ENCODE measurements around the gene NR0B2. TPM values are rescaled to one million over a fixed set of nuclear protein-coding genes. Genes with fewer than 3 reads are reported as not detected.

NR0B2 gene
- total and polyA plus RNA-seq, 2 of the 13 experiments (the other 11 are each of a cell fraction or from before 2014, with no cell fraction given) = 72.5 to 133 TPM

DNA sequence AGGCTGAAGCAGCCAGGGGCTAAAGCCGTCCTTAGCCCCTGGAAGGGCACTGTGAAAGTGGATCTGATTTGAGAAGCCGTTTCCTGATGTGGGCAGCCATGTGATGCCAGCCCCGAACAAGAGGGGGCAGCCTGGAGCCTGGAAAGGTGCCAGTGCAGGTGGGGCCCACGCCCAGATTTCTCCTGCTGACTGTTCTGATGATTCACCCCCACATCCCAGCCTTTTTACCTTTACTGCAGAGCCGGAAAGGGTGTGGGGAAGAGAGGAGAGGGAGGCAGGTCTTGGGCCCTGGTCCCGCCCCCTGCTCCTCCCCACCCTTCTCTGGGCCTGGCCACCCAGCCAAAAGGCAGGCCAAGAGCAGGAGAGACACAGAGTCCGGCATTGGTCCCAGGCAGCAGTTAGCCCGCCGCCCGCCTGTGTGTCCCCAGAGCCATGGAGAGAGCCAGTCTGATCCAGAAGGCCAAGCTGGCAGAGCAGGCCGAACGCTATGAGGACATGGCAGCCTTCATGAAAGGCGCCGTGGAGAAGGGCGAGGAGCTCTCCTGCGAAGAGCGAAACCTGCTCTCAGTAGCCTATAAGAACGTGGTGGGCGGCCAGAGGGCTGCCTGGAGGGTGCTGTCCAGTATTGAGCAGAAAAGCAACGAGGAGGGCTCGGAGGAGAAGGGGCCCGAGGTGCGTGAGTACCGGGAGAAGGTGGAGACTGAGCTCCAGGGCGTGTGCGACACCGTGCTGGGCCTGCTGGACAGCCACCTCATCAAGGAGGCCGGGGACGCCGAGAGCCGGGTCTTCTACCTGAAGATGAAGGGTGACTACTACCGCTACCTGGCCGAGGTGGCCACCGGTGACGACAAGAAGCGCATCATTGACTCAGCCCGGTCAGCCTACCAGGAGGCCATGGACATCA, 50.7 kb downstream of the NR0B2 start, which contains the start of gene SFN:
TSS of gene SFN (plus strand) at position 369 of the 904 bp plus-strand sequence. CDS start at position 433, 64 bp downstream.
- peak within 1 kb of the TSS; percentile 61 to 72 (median 65) for H3K4me3 ChIP-seq (replicated peaks in 1 of 3; ENCODE audit: insufficient read depth in 1 of 3, low read depth in 2 of 3, low read length in 3 of 3)
- no peaks in the 10 kb centered on the region for H3K27me3 ChIP-seq (ENCODE audit: control insufficient read depth in 1 of 2, insufficient read depth in 2 of 2, low read length in 2 of 2)
- FAIRE-seq (peak; percentile 56), ATAC-seq (peak; percentile 41), DNase-seq (ENCODE audit: low spot score) (peak; percentile 85)
- no peaks in the 10 kb centered on the region for H3K79me2 ChIP-seq (ENCODE audit: insufficient read depth, low read length)
- no peak within 1 kb of the TSS for H2AFZ ChIP-seq (ENCODE audit: low read length)
- H3K27ac ChIP-seq (ENCODE audit: extremely low read length, insufficient read depth, low read length) = no peak within 1 kb of the TSS
- in situ Hi-C loops (cut with HindIII; ENCODE audit: extremely low pct_ligation_motif_present, low pct_unique_long_range_greater_than_20kb) = no loop called here
- 52% methylated on average over 25 of the region's 37 CpGs for WGBS (ENCODE audit: low lambda C conversion rate)
- H3K36me3 ChIP-seq (replicated peaks in 1 of 2; ENCODE audit: control insufficient read depth in 1 of 2, insufficient read depth in 2 of 2, low read length in 2 of 2) = no peaks in the 10 kb centered on the region
- ChIA-PET CTCF (ENCODE audit: low intra/inter-chr PET ratio, low total read pairs) (no interaction called here), POLR2A (interaction anchor here (0.5 to 1.4 kb wide), 2 partner anchors 21 to 128 kb away, joined by 3 to 5 read pairs; no protein-coding TSS in a partner anchor)
- H3K9me3 ChIP-seq (ENCODE audit: low read length) = no peaks in the 10 kb centered on the region
- H3K4me2 ChIP-seq (ENCODE audit: low read depth, low read length) = peak within 1 kb of the TSS; percentile 99
- peak within 1 kb of the TSS; percentile 61 for H3K9ac ChIP-seq (ENCODE audit: insufficient read depth, low read depth, low read length)
- TSS peak; percentile 68 for BruUV-seq (replicated peaks)
- no peaks in the 10 kb centered on the region for H4K20me1 ChIP-seq (ENCODE audit: insufficient read depth, low read length)
- intact Hi-C loops (cut with micrococcal nuclease; ENCODE audit: unreplicated experiment) = no loop called here
- H3K4me1 ChIP-seq (ENCODE audit: insufficient read depth, low read length) = peaks cover 54% of the 10 kb centered on the region
- TF ChIP-seq, protein P1, sequence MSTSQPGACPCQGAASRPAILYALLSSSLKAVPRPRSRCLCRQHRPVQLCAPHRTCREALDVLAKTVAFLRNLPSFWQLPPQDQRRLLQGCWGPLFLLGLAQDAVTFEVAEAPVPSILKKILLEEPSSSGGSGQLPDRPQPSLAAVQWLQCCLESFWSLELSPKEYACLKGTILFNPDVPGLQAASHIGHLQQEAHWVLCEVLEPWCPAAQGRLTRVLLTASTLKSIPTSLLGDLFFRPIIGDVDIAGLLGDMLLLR (CRISPR knock-in tag; IDR thresholded peaks at IDR 0.05) = no peak
- TF ChIP-seq ARHGAP35 (CRISPR knock-in tag; IDR thresholded peaks at IDR 0.05; ENCODE audit: borderline replicate concordance) = no peak
- TF ChIP-seq ZNF556 (CRISPR knock-in tag; IDR thresholded peaks at IDR 0.05; ENCODE audit: borderline replicate concordance) = 0 out of 2 replicates have a peak, but pooled peaks have one; percentile 47
- 0 out of 2 replicates have a peak, but pooled peaks have one; percentile 19 for TF ChIP-seq ELF3 (CRISPR knock-in tag; IDR thresholded peaks at IDR 0.05)
- no peak for TF ChIP-seq SIN3B (IDR thresholded peaks at IDR 0.05; ENCODE audit: low read length)
- TF ChIP-seq FOSL2 (CRISPR knock-in tag; IDR thresholded peaks at IDR 0.05) = peak; percentile 94
- peak; percentile 75 for TF ChIP-seq ZFX (CRISPR knock-in tag; IDR thresholded peaks at IDR 0.05; ENCODE audit: low read depth)
- TF ChIP-seq POLR2AphosphoS5 (IDR thresholded peaks at IDR 0.05; ENCODE audit: low read depth, low read length) = peak; percentile 50; the same call in 1 of the 2 replicates
- peak; percentile 46; the same call in 1 of the 2 replicates for TF ChIP-seq HDAC2 (CRISPR knock-in tag; IDR thresholded peaks at IDR 0.05)
- TF ChIP-seq ZNF33A (CRISPR knock-in tag; IDR thresholded peaks at IDR 0.05; ENCODE audit: borderline replicate concordance) = no peak
- TF ChIP-seq ZNF839 (CRISPR knock-in tag; IDR thresholded peaks at IDR 0.05; ENCODE audit: borderline replicate concordance) = no peak
- no peak for TF ChIP-seq GFI1 (CRISPR knock-in tag; IDR thresholded peaks at IDR 0.05; ENCODE audit: borderline replicate concordance)
- TF ChIP-seq ZNF598 (CRISPR knock-in tag; IDR thresholded peaks at IDR 0.05; ENCODE audit: borderline replicate concordance) = 0 out of 2 replicates have a peak, but pooled peaks have one; percentile 33
- no peak for TF ChIP-seq ZNF20 (CRISPR knock-in tag; IDR thresholded peaks at IDR 0.05)
- TF ChIP-seq IKZF1 (IDR thresholded peaks at IDR 0.05) = no peak
- TF ChIP-seq, protein P2, sequence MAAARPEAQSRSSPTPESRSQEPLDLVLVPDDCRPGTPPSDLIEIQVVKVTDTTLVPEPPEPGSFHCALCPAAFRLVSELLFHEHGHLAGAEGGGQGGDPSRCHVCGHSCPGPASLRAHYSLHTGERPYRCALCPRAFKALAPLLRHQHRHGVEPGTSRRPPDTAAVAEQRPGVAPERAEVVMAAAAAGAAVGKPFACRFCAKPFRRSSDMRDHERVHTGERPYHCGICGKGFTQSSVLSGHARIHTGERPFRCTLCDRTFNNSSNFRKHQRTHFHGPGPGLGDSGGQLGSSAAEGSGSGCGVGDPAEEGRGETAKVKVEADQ (CRISPR knock-in tag; IDR thresholded peaks at IDR 0.05; ENCODE audit: borderline replicate concordance) = 0 out of 2 replicates have a peak, but pooled peaks have one; percentile 32
- no peak for TF ChIP-seq PITX1 (CRISPR knock-in tag; IDR thresholded peaks at IDR 0.05)
- TF ChIP-seq AKAP8 (CRISPR knock-in tag; IDR thresholded peaks at IDR 0.05) = no peak
- TF ChIP-seq CCAR2 (optimal IDR thresholded peaks at IDR 0.05; ENCODE audit: low read depth, low read length) = no peak
- 0 out of 2 replicates have a peak, but pooled peaks have one; percentile 23 for TF ChIP-seq ARID2 (CRISPR knock-in tag; IDR thresholded peaks at IDR 0.05; ENCODE audit: borderline replicate concordance)
- TF ChIP-seq, protein P3, sequence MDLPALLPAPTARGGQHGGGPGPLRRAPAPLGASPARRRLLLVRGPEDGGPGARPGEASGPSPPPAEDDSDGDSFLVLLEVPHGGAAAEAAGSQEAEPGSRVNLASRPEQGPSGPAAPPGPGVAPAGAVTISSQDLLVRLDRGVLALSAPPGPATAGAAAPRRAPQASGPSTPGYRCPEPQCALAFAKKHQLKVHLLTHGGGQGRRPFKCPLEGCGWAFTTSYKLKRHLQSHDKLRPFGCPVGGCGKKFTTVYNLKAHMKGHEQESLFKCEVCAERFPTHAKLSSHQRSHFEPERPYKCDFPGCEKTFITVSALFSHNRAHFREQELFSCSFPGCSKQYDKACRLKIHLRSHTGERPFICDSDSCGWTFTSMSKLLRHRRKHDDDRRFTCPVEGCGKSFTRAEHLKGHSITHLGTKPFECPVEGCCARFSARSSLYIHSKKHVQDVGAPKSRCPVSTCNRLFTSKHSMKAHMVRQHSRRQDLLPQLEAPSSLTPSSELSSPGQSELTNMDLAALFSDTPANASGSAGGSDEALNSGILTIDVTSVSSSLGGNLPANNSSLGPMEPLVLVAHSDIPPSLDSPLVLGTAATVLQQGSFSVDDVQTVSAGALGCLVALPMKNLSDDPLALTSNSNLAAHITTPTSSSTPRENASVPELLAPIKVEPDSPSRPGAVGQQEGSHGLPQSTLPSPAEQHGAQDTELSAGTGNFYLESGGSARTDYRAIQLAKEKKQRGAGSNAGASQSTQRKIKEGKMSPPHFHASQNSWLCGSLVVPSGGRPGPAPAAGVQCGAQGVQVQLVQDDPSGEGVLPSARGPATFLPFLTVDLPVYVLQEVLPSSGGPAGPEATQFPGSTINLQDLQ (CRISPR knock-in tag; IDR thresholded peaks at IDR 0.05) = no peak

Measured in HepG2 (cell line).